Activated CD4-positive, alpha-beta T cell treated with anti-CD3 and anti-CD28 coated beads, Interleukin-2, amount 50 U/mL, for 1 hour (primary cell): ENCODE measurements around the gene SCUBE2.
A peak's percentile ranks its signal among the peaks of the same experiment; 100 is the strongest.
"Not testable (repeated sequence)": the region's sequence is repeated elsewhere in the genome, so short reads cannot be mapped to it uniquely, and the experiment has no call there.

Source experiments
- DNase-seq: peaks from one replicate; pipeline ENCODE4 v3.0.0-alpha.2; 2020

The SCUBE2 gene

DNA sequence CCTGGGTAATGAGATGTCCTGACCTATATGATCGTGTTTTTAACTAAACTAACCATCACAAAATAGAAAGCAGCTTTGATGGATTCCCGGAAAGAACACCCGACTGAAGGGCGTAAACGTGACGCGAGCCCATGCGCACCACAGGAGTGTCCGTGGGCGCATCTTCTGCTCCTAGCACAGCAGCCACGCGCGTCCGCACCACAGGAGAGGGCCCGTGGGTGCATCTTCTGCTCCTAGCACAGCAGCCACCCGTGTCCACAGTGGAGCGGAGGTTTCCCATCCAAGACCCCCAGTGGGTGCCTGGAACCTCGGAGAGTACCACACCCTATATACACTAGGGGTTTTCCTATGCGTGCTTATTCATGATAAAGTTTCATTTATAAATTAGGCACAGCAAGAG, 51.5 kb downstream of the SCUBE2 start:
- DNase-seq = no peak

DNA sequence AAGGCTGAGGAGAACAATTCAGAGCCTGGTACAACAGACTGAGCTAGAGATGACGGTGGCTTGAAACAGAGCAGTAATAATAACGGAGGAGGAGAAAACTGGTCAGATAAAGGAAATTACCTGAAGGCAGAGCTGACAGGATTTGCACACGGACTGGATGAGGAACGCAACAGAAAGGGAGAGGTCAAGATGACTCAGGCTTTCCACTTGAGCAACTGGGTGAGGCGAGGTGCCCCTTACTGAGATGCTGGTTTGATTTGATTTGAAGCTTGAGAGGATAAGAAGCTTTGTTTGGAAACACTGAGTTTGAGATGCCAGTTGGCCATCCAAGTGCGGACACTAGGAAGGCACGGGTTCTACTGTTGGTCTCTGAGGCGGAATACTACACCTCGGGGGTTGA, 52.2 kb downstream of the SCUBE2 start:
- no peak for DNase-seq

DNA sequence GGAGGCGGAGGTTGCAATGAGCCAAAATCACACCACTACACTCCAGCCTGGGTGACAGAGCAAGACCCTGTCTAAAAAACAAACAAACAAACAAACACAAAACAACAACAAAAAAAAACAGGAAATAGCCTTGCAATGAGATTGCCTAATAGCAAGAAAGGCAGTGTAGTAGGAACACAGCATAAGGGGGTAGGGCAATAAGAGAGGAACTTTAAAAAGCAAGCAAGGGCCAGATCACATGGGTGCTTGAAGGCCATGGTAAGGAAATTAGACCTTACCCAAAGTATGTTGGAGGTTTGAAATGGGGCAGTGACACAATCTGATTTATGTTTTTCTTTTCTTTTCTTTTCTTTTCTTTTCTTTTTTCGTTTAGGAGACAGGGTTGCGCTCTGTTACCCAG, 52.9 kb downstream of the SCUBE2 start:
- no peak for DNase-seq

DNA sequence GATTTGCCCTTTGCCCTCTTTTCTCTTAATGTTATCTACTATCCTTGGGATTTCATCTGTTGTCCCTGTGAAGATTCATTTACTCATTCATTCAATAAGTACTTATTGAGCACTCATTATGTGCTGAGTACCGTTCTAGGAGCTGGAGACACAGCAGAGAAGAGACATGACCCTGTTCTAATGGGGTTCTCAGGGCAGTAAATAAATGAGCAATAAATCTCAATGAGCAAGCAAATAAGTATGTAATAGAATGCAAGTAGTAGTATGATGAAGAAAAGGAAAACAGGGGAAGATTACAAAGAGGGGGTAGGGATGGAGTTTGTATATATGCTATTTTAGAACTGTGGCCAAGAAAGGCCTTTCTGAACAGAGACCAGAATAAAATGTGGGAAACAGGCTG, 53.4 kb downstream of the SCUBE2 start:
- no peak for DNase-seq

DNA sequence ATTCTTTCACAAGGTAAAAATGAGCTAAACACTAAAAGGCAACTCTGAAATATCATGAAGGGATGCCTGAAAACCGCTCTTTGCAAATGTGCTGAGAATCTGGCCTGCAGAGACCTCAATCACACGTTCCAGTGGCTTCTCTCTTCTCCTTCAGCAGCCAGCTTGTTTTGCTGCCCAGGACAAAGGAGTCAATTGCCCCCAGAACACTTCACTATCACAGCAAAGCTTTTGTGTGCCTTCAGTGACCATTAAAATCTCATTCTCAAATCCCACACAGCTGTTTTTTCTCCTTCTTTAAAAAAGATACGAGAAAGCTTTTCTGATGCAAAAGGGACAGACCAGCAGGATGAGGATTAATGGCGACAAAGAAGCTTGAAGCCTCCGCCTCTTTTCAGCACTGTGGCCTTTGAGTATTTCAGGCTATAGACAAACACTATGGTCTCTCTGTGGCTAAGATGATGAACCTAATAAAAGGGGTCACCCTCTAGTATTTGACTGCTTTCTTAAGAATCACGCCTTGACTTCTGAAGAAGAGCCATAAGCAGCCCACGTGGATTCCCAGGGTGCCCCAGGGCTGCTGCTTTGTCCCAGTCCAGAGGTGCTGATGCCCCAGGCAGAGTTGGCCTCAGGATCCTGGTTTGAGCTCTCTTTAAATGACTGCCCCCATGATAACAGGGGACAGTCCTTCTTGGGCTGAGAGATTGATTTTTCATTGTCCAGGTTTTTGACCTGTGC, 54.2 kb downstream of the SCUBE2 start:
- DNase-seq = no peak

DNA sequence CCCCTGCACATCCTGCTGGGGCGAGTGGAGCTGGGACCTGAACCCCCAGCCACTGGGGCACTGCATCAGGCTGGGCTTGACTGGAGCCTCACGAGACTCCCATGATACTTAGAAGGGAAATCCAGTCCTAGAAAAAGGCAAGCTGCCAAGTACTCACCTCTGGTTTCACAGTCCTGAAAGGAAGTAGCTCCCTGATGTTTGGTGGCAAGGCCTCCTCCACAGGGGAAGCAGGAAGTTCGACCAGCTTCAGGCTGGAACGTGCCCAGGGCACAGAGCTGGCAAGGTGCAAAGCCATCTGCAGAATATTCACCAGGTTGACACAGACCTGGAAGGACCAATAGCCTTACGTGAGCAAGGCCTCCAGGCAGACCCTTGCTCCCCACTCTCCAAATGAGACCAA, 60.8 kb downstream of the SCUBE2 start:
- no peak for DNase-seq

DNA sequence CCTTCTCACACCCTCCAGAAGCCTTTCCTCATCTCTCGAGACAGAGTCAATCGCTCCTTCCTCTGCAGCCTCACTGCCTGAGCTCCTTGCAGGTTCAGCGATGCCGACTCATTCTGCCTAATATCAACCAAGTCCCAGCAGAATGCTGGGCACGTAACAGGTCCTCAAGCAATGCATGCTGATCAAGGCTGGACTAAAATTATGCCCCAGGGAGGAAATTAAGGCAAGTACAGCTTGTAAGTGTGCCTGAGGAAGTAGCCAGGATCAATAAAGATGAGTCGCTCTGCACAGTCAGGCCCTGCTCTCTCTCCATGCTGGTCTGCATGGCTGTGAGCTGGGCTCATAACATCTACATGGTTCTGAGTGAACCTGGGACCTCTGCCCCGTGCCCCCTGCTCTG, 62.0 kb downstream of the SCUBE2 start:
- DNase-seq = no peak

DNA sequence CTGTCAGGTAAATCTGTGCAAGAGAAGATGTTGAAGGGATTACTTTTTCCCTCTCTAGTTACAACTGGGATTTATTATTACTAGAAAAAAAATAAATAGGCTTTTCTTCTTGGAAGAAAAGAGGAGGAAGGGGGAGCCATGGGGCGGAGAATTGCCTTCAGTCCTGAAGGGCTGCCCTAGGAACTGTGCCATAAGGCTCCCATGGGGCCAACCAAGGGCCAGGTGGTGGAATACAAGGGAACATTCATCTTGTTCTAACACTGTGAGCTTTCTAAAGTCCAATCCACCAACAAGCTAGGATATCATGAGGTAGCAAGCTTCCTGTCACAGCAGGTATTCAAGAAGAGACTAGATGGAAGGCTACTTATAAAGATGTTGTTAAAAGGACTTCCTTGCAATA, 62.8 kb downstream of the SCUBE2 start:
- no peak for DNase-seq

GRCh38 chr11:9025101-9025850, 66.1 kb downstream of the SCUBE2 start:
- DNase-seq = no peak

- DNase-seq = no peak
Measured at GRCh38 chr11:9022961-9023680, 68.3 kb downstream of the SCUBE2 start.

DNA sequence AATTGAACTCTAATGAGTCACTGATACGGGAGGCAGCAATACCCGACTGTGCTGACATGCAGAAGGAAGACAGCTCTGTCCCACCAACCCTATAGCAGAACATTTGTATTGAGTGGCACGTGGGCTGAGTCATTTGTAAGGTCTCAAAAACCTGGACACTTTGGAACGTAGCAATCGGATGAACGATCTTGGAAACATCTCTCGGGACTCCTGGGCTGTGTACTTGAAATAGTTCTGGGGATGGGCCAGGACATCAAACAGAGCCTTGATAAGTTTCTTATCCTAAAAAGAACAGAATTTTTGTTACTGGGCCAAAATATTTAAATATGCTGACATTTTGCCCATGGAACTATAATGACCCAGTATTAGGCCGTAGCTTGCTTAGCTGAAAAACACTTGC, 70.5 kb downstream of the SCUBE2 start:
- DNase-seq = no peak

GRCh38 chr11:9019861-9020260, 71.5 kb downstream of the SCUBE2 start:
- no peak for DNase-seq

DNA sequence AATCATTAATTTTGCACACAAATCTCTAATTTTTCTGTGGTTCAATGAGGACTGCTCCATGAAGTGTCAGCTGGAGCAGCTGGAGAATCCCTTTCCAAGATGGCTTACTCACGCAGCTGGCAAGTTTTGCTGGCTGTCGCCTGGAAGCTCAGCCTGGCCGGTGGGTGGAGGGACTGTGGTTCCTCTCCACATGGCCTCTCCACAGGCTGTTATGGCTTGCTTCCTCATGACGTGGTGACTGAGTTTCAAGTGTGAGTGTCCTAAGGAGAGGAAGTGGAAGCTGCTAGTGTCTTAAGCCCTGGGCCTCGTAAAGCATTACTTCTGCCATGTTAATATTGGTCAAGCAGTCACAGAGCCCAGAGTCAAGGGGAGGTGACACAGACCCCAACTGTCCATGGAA, 73.6 kb downstream of the SCUBE2 start:
- DNase-seq = no peak

- no peak for DNase-seq
Measured at GRCh38 chr11:9016916-9017642, 74.3 kb downstream of the SCUBE2 start.

- DNase-seq = peak; percentile 41
Measured at GRCh38 chr11:9015677-9016076, 75.7 kb downstream of the SCUBE2 start.

DNA sequence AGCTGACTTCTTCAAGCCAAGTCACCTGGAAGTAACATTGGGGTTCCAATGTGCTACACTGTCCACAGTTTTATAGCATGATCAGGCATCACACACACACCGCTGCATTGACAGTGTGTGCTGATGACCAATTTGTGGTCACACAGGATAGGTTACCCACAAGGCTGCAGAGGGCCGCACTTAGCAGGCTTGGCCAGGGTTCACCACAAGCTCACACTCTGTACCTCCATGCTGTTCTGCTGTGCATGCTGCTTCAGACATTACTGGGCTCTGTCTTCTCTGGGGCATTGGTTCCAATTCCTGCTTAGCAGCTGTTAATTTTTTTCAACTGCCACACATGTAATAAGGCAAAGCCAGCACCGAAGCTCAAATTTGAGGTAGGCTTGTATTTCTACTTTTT, 76.6 kb downstream of the SCUBE2 start:
- no peak for DNase-seq

- DNase-seq = no peak
Measured at GRCh38 chr11:9013373-9013772, 78.0 kb downstream of the SCUBE2 start.

GRCh38 chr11:9009538-9009937, 81.9 kb downstream of the SCUBE2 start:
- DNase-seq = not testable (repeated sequence)

DNA sequence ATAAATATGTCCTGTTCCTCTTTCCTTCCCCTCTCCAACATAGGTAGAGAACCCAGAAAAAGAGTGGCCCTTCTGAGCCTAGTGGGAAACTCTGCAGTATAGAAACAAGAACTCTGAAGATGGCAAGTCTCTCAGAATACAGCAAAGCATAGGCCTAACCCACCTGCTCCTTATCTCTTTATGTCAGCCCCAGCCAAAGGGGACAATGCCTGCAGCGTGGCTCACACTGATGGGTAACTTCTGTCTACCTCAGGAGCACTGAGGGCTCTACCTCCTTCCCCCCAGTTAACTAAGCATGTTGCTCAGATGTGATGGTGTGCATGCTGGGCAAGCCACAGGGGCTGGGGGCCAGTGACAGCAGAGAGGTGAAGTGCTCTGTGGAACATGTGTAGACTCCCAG, 82.7 kb downstream of the SCUBE2 start:
- DNase-seq = no peak

- DNase-seq = no peak
Measured at GRCh38 chr11:9008011-9008550, 83.3 kb downstream of the SCUBE2 start.

- DNase-seq = no peak
Measured at GRCh38 chr11:9005087-9005486, 86.3 kb downstream of the SCUBE2 start.

DNA sequence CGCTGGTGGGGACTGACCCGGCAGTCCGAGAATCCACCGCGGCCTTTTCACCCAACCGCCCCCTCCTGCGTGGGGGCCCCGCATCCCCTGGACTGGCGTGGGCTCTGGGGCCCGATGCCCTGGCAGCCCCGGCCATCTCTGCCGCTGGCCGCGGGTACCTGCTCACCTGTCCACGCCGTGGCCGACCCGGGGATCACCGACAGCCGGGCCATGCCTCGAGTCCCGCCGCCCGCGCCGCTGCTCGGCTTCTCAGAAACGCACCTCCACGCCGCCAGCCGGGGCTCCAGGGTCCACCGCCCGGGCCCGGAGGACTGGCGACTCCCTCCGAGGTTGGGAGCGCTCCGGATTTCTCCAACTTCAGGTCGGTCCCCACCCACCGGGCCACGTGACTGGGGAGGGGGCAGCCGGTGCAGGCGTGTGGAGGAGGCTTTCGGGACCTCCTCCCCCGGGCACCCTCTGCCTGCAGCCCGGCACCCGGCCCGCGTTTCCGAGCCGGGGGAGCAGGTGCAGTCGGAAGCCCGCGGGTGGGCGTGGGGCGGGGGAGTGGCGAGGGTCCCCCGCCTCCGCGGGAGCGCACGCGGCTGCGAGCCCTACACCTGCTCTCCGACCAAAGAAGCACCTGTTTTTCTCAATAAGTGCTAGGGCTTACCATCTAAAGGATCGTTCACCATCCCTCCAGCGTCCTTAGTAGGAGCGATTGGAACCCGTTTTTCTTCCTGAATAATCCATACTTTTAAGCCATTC, 87.0 kb downstream of the SCUBE2 start:
- peak; percentile 11 for DNase-seq
